Left ventricle myocardium superior (tissue), 1 donor: Measurements from ENCODE around the gene GNPDA1. TPM values are rescaled to one million over a fixed set of nuclear protein-coding genes. Genes with fewer than 3 reads are reported as not detected.
A peak's percentile ranks its signal among the peaks of the same experiment; 100 is the strongest.
"Not testable (repeated sequence)": the region's sequence is repeated elsewhere in the genome, so short reads cannot be mapped to it uniquely, and the experiment has no call there.

Experiments used
- ATAC-seq: fragments of 200-7000 bp; cut with Tn5 transposase; one replicate; pipeline ENCODE4 v1.9.1; 2020; ENCODE audit warnings: mild to moderate bottlenecking, moderate library complexity
- DNase-seq: peaks from one replicate; pipeline ENCODE4 v3.0.0-alpha.2; 2020
- intact Hi-C: fragments of 100-400 bp; cut with micrococcal nuclease; formaldehyde crosslinking; loops from one replicate; pipeline ENCODE4 v1.11.0; 2022
- long read RNA-seq: library from polyadenylated mRNA; unstranded; transcript quantifications from one replicate; pipeline ENCODE4 v2.0.0, GENCODE V29; 2021
- total RNA-seq: library from RNA; stranded (reverse); fragmentation: NEBNext Ultra II Directional; extraction: Animal tissue kit (Norgen Biotek cat#: 25700); gene quantifications from one replicate; pipeline ENCODE4 v1.2.1, GENCODE V29; 2021
- donor health status: DM: no; HTN: yes; CAD: no; lungs with severe emphysema.

The GNPDA1 gene
- 20.2 TPM for total RNA-seq
- long read RNA-seq, transcript GNPDA1-201 (7 exons, 2,273 nt): major isoform, 30 of 43 reads
- long read RNA-seq, partial matches to known transcripts: 2 of 43 reads
- long read RNA-seq, other reads (novel, unspliced or antisense): 6 of 43 reads

DNA sequence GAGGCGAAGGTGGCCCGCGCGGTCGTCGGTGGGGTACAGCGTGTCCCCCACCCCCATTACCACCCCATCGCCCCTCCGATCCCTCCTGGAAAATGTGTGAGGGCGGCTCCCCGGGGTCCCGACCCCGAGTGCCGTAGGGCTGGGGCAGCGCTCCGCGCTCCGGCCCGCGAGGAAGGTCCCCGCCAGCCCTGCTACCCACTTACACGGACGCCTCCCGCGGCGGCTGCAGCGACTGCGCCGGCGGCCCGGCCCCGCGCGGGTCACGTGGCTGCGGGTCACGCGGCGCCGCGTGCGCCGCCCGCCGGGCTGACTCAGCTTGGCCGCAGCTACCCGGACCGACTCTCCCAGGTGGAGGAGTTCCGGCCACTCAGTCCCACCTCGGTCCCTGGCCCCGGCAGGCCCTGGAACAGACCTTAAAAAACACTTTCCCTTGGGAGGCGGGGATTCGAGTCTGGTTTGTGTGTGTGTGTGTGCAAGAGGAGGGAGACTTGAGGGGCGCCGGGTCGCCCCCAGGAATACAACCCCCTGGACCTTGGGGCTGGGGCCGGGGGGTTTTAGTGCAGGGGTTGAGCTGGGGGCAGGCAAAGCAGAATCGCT is at the start of gene GNPDA1:
GNPDA1 (minus strand) TSS at position 236 of the 597 bp plus-strand sequence. CDS start 992 bp downstream, outside the sequence.
- peak; percentile 94 for ATAC-seq
- DNase-seq: peak; percentile 91
- intact Hi-C loops: no loop called here

- DNase-seq (no peak), ATAC-seq (peak; percentile 73)
- intact Hi-C loops: no loop called here
Measured at GRCh38 chr5:142059304-142059940, 46.6 kb upstream of the GNPDA1 start.

DNA sequence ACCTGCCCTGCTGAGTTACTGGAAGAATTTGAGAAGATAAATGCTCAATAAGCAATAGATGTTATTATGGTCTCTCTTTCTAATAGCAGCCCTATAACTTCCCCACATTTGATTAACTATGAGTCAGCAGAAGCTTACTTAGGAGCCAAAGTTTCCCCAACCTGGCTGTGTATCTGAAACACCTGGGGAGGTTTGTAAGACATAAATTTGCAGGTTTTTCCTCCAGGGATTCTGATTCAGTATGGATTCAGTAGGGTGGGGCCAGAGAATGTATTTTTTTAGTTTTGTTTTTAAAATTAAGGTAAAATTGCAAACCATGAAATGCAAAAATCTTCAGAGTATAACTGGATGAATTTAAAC is 44.9 kb upstream of the GNPDA1 start:
- intact Hi-C loops: no loop called here
- ATAC-seq: no peak
- DNase-seq: no peak

GRCh38 chr5:142056816-142057696 is 44.2 kb upstream of the GNPDA1 start:
- no peak for DNase-seq
- intact Hi-C loops: no loop called here
- no peak for ATAC-seq

- DNase-seq (no peak), ATAC-seq (no peak)
- intact Hi-C loops: no loop called here
Measured at GRCh38 chr5:142055301-142055700, 42.5 kb upstream of the GNPDA1 start.

GRCh38 chr5:142053426-142054151 is 40.8 kb upstream of the GNPDA1 start:
- intact Hi-C loops: no loop called here
- DNase-seq: peak; percentile 38

DNA sequence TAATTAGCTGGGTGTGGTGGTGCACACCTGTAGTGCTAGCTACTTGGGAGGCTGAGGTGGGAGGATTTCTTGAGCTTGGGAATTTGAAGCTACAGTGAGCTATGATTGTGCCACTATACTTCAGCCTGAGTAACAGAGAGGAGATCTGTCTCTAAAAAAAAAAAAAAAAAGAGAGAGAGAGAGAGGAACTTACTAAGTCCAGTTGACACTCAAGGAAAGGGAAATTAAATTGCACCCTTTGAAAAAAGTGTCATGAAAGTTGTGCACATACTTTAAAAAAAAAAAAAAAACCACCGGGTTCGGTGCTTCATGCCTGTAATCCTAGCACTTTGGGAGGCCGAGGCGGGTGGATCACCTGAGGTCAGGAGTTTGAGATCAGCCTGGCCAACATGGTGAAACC is 39.2 kb upstream of the GNPDA1 start:
- DNase-seq, ATAC-seq, intact Hi-C loops: not testable (repeated sequence)

More at GRCh38 chr5:142053426-142054151, 40.8 kb upstream of the GNPDA1 start:
- ATAC-seq: peak; percentile 92

- intact Hi-C loops: no loop called here
- ATAC-seq (no peak), DNase-seq (no peak)
Measured at GRCh38 chr5:142048272-142048671, 35.4 kb upstream of the GNPDA1 start.

DNA sequence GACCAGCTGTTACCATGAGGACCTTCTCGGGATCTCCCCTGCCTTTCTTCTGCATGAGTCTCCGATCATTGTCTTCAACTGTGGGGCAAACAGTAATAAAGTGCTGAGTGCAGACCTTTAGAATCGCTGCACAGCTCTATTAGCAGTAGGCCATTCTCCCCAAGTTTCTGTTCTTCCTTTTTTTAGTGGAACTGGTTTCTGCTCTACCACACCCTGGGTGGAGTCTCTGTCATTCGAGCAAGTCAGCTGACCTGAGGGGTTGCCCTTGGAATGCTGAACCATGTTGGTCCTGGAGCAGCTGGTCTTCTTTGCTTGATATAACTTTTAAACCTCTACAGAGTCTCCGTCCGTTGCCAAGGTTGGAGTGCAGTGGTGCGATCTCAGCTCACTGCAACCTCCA is 33.4 kb upstream of the GNPDA1 start:
- DNase-seq (no peak), ATAC-seq (peak; percentile 80)
- intact Hi-C loops: no loop called here

GRCh38 chr5:142040881-142041280 is 28.1 kb upstream of the GNPDA1 start:
- DNase-seq, intact Hi-C loops, ATAC-seq: not testable (repeated sequence)

- intact Hi-C loops: no loop called here
- DNase-seq: no peak
- no peak for ATAC-seq
Measured at GRCh38 chr5:142040285-142040684, 27.5 kb upstream of the GNPDA1 start.

- no peak for DNase-seq
- no peak for ATAC-seq
- intact Hi-C loops: no loop called here
Measured at GRCh38 chr5:142038735-142039134, 25.9 kb upstream of the GNPDA1 start.

- DNase-seq, intact Hi-C loops, ATAC-seq: not testable (repeated sequence)
Measured at GRCh38 chr5:142037599-142037998, 24.8 kb upstream of the GNPDA1 start.

- DNase-seq (no peak), ATAC-seq (no peak)
- intact Hi-C loops: no loop called here
Measured at GRCh38 chr5:142036918-142037317, 24.1 kb upstream of the GNPDA1 start.

DNA sequence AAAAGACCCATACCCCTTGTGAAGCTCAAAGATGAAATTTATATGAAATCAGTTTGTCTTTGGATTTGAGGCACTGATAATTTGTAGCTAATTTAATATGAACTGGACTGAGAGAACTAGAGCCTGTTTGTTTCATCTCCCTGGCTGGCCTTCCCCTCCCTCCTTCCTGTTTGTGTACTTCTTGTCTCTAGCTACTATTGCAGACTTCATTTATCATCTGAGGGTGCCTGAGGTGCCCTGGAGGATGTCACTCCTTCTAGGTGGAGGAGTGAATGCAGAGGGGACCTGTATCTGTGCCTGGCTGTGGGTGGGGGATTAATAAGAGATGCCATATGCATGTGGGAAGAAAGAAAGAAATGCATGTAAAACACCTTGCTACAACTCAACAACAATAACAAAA is 22.2 kb upstream of the GNPDA1 start:
- no peak for DNase-seq
- intact Hi-C loops: no loop called here
- no peak for ATAC-seq

DNA sequence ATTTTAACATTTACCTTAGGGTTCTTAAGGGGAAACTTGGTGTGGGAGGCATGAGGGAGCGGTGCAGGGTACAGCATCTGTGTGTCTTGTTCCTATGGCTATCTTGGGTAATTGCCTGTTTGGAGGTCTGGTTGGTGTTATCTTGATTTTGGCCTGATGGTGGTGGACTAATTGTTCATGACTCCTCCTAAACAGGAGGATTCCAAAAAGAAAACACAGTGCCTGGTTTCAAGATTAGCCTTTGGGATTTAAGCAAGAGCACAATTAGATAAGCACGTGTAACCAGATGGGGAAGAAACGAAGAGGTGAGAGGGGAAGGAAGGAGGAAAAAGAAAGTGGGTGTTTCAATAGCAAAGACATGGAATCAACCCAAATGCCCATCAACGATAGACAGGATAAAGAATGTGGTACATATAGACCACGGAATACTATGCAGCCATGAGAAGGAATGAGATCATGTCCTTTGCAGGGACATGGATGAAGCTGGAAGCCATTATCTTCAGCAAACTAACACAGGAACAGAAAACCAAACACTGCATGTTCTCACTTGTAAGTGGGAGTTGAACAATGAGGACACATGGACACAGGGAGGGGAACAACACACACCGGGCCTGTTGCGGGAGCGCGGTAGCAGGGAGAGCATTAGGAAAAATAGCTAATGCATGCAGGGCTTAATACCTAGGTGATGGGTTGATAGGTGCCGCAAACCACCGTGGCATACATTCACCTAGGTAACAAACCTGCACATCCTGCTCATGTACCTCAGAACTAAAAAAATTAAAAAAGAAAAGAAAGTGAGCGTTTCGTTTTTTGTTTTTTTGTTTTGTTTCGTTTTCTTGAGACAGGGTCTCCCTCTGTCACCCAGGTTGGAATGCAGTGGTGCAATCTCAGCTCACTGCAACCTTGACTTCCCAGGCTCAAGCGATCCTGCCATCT is 21.1 kb upstream of the GNPDA1 start:
- intact Hi-C loops, ATAC-seq: not testable (repeated sequence)

DNA sequence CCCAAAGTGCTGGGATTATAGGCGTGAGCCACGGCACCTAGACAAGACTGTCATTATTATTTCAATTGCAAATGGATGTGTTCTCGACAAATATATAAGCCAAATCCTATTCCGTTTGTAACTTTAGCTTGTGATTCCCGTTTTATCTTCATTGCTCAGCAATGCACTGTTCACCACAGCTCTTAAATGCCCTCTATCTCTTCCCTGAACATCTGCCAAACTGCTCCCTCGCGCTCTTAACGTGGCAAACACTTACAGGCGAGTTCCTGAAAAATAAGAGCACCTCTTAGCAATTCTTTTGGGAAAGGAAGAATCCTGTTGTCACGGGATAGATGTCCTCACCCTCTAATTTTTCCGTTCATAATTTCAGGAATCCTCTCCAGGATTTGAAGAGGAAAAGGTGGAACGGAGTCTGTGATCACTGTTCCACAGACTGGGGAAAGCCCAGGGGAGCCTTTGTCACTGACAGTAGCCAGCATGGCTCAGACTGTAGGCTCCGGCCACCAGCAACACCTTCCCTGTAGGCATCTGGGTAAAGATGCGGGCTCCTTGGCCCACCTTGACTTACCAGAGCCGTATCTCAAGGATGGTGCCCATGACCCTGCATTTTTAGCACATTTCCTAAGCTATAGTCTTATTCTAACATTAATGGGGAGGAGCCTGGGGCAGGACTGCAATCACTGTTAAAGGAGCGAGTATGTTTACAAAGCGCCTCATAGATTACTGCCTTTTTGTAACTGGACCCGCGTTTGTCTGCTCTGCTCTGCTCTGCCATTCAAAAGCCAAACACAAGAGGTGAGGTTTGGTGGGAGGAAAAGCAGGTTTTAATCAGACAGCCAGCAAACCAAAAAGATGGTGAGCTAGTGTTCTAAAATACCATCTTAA is 20.2 kb upstream of the GNPDA1 start:
- intact Hi-C loops: no loop called here
- no peak for DNase-seq
- ATAC-seq: peak; percentile 64

More for the DNA sequence above, 21.1 kb upstream of the GNPDA1 start:
- DNase-seq: not testable (repeated sequence)
